ENCODE measurements around the gene DEK.

DEK gene

DNA sequence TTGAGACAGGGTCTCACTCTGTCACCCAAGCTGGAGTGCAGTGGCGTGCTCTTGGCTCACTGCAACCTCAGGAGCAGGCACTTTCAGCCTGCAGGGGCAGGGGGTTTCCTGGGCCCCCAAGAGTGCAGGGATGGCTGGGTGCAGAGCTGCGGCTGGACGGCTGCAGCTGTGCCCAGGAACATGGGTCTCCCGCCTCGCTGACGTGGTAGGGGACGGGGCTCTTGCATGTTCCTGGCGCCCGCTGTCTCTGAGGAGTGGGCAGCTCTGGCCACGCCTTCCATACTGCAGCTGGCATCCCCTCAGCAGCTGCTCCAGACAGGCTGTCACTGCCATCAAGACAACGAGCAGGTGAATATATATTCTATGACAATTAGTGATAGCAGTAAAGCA lies 2.2 kb upstream of the DEK start:
- no peak for DNase-seq (ENCODE audit: extremely low read depth in 1 of 2, low read depth in 1 of 2)

DNA sequence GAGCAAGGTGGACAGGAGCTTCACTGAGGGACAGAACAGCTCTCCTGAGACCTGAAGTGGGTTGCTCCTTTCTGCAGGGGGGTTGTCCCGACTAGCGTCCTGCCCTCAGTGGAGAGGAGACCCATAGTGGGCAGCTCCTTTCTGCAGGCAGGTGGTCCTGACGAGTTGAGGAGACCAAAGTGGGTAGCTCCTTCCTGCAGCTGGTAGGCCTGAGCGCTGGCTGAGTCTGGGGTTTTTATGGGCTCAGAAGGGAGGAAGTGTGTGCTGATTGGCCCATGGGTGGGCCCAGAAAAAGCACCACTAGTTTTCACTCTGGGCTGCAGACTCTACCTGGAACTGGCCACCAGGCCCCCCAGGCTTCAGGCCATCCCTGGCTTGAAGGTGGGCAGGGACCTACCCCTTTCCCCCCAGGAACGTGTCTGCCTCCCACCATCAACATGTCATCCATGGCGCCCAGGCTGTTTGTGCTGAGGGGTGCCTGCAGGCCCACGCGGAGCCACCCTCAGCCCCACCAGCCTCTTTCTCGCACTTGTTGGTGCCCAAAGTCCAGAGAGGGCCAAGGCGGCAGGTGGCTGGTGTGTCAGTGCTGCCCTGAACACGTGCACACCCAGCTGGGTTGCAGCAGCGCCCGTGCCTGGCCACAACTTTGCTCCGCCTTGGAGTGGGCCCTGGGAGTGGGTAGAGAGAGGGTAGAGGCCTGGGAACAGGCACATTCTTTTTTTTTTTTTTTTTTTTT lies 1.6 kb upstream of the DEK start:
- DNase-seq (ENCODE audit: extremely low read depth in 1 of 2, low read depth in 1 of 2) = no peak

DNA sequence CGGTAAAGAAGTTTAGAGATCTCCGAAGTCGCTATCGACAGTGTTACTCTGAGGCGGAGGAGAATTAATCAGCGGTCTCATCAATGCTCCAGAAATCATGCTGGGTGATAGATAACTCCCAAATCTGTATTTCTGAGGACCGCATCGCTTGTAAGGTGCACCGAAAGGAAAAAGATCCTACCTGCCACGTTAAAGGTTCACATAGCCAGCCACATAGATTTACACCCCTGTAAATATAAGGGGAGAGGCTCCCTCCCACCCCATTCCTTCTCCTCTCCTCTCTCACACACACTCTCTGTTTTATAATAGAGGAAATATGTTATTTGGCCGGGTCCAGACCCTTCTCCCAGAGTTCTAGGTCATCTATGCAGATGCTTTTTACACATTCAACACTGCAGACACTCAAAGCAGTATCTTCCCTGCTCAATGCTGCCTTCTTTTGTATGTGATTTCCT lies 620 bp upstream of the DEK start:
- no peak for DNase-seq (ENCODE audit: extremely low read depth in 1 of 2, low read depth in 1 of 2)

DNA sequence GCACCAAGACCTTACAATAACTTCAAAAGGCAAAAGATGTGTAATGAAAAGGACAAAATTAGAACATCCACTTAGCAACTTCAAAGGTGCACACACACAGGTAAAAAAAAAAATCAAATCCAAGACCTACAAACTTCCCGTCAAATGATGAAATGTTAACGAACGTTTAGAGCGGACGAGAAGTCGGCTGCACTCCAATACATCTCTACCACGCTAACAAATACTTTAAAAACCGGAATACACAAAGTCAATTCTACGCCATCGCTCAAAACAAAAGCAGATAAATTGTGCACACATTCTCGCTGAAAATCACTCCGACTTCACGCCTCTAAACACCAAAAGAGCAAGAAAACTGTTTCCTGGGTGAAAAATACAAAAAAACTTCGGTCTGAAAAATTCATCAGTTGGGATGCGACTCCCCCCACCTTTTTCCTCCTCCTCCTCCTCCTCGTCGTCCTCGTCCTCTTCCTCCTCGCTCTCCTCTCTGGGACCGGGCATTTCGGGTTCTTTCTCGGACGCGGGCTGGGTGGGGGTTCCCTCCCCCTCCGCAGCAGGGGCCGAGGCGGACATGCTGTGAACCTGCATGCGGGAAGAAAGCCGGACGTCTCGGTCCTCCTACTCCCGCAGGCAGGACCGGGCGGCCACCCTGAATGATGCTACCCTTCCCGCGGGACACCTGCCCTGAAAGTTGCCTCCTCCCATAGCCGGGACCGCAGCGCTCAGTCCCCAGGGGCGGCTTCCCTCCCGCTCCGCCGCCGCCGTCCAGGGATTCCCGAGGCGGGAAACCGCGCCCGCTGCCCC lies 712 bp downstream of the DEK start:
- DNase-seq (ENCODE audit: extremely low read depth in 1 of 2, low read depth in 1 of 2) = no peak

DNA sequence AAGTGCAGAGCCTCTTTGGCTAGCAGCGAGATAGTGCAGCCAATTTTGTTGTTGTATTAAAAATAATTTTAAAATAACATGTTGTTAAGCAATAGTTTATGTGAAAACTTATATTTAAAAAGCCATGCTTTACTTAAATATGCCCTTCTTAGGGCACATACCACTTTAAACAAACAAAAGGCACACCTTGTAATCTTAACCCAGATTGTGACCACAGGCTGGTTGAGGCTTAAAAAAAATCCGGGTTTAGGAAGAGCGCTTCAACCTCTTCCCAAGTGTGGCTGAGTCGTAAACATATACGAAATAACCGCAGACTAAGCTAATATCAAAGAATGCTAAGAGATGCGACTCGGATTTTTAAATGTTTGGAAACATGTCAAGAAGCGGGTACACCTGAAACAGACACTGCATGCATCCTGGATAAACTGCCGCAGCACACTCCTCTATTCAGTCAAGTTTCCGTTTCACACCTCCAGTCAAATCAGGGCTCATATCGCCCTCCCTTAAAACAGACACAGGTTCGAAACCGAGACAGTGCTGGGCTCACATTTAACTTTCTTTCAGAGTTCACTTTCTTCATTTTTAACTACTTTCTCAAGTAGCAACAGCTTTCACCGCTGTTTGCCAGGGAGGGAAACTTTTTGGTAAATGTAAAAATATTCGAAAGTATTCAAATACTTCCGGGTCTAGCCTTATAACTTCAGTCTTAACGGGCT lies 1.5 kb downstream of the DEK start:
- DNase-seq (ENCODE audit: extremely low read depth in 1 of 2, low read depth in 1 of 2) = peak in 1 of 2 donors; percentile 40

DNA sequence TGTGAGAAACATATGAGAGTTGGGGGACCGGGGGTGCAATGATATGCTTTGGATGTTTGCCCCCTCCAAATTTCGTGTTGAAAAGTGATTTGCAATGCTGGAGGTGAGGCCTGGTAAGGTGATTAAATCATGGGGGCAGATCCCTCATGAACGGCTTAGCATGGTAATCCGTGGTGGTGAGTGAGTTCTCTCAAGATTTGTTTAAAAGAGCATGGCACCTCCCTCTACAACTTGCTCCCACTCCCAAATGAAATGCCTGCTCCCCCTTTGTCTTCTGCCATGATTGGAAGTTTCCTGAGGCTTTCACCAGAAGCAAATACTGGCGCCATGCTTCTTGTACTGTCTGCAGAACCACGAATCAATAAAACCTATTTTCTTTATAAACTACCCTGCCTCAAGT lies 2.5 kb downstream of the DEK start:
- DNase-seq (ENCODE audit: extremely low read depth in 1 of 2, low read depth in 1 of 2) = no peak

DNA sequence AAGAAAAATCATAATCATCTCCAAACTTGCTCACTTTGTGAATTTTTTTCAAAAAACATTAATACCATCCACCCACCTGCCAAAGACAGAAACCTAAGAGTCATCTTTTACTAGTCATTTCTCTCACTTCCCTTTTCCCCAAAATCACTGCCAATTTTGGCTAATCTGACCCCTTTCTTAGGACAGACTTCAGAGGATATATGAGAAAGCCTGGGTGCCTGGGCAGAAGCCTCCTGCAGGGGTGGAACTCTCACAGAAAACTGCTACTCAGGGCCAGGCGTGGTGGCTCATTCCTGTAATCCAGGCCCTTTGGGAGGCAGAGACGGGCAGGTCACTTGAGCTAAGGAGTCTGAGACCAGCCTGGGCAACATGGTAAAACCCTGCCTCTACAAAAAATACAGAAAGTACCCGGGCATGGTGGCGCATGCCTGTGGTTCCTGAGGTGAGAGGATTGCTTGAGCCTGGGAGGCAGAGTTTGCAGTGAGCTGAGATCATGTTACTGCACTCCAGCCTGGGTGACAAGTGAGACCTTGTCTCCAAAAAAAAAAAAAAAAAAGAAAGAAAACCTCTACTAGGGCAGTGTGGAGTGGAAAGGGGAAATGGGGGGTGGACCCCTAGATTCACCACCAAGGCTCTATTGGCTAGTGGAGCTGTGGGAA lies 3.8 kb downstream of the DEK start:
- DNase-seq (ENCODE audit: extremely low read depth in 1 of 2, low read depth in 1 of 2) = peak in 1 of 2 donors; percentile 35

DNA sequence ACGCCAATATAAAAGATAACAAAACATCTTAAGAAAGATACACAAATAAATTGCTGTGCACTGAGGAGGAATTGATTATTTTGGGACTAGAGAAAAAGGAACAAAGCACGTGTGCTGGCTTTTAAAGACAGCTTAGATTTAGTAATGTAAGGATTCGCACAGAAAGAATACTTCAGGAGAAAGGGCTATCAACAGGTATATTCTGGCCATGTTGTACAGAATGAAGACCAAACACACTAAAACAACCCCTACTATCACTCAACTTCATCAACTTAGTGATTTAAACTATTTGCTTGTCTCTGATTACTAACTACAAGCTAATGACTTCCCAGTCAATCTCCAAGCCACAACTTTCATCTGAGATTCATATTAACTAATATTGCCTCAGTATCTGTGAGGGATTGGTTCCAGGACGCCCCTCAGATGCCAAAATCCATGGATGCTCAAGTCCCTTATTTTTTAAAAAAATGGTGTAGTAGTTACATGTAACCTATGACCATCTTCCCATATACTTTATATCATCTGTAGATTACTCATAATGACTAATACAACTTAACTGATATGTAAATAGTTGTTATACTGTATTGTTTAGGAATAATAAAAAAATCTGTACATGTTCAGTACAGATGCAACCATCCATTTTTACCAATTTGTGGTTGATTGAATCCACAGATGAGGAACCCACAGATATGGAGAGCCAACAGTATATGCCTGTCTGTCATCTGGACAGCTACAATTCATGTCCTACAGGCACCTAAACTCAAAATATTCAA lies 4.5 kb downstream of the DEK start:
- DNase-seq (ENCODE audit: extremely low read depth in 1 of 2, low read depth in 1 of 2) = no peak

DNA sequence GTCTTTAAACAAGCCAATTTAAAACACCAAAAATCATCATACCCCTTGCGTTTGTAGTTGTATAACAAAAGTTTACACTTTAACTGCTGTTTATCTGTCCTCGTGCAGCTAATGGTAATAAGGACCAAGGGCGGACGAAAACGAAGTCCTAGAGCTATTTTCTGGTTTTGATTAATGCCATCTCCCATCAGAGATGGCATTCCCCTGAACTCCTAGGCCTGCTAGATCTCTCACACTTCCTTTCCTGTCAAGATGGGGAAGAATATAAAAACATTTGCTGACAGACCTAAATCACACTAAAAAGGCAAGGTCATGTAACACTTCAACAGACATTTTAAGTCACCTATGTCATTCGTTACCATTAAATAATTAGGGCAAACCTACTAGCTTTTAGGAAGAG lies 9.5 kb downstream of the DEK start:
- DNase-seq (ENCODE audit: extremely low read depth in 1 of 2, low read depth in 1 of 2) = no peak

DNA sequence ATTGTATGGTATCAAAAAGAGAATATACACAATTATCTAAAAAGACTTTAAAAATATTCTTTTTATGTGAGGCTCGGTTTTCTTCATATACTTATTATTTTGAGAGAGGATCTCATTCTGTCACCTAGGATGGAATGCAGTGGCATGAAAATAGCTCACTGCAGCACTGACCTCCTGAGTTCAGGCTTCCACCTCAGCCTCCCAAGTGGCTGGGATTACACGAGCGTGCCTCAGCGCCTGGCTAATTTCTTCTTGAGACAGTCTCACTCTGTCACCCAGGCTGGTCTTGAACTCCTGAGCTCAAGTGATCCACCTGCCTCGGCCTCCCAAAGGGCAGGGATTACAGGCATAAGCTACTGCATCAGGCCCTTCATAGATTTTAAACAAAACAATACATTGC lies 10.7 kb downstream of the DEK start:
- no peak for DNase-seq (ENCODE audit: extremely low read depth in 1 of 2, low read depth in 1 of 2)

DNA sequence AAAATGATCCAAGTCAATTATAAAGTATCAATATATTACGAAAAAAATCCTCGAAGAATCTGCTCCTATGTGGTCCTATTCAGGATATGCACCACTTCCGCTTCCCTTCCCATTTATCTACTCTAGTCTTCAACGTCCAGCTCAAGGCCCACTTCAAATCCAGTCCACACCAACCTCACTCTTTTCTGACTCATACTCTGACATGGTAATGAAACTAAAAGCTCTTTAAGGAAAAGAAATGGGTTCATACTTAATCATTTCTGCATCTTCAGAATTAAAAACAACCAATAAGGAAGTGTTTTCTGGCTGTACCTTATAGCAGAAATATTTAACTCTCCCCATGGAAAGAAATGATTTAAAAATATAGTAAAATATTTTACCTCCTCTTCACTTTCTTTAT lies 15.1 kb downstream of the DEK start:
- DNase-seq (ENCODE audit: extremely low read depth in 1 of 2, low read depth in 1 of 2) = no peak

DNA sequence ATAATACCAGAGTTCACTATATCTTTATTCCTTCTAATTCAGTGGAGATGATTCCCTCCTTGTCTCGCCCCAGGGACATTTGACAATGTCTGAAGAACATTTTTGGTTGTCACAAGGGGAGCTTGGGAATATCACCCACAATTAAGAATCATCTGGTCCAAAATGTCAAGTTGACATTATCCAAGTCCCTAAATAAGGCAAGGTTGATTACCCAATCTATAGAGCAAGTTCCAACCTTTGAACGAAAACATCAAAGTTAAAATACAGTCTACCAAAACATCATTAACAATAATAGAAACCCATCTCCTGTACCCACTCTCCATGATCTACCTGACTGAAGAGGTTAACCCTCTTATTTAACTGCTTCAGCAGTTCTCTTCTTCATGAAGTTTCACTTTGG lies 15.6 kb downstream of the DEK start:
- DNase-seq (ENCODE audit: extremely low read depth in 1 of 2, low read depth in 1 of 2) = no peak

DNA sequence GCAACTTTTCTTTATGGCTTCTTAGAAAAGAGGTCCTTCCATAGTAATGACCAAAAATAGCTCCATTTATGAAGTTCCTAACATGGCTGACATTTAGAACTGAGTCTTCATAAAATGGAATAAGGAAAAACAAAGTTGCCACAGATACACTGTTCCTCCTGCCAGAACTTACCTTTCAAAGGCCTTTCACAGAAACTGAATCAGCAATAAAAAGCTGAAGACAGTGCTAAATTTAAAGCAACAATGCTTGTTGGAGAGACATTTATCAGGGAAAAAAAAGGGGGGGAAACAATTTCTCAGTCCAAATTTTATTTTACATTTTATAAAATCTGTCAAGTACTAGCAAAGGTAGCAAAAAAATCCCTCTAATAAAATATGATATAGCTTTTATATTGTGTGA lies 17.3 kb downstream of the DEK start:
- no peak for DNase-seq (ENCODE audit: extremely low read depth in 1 of 2, low read depth in 1 of 2)

DNA sequence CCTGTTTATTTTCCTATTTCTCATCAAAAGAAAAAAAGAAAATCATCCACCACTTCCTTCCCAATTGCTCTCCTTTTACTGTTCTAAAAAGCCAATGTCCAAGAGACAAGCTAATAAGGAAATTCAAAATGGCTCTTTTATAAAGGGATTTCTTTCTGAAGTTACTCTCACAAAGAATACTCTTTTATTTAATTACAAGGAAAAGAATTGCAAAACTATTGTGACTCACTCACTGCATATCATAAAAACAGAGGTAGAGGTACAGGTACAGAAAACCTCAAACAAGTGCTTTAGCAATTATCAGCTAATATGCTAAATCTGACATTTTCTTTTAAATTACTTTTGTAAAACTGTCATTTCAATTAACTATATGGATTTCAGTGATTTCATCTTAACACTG lies 18.1 kb downstream of the DEK start:
- DNase-seq (ENCODE audit: extremely low read depth in 1 of 2, low read depth in 1 of 2) = no peak

DNA sequence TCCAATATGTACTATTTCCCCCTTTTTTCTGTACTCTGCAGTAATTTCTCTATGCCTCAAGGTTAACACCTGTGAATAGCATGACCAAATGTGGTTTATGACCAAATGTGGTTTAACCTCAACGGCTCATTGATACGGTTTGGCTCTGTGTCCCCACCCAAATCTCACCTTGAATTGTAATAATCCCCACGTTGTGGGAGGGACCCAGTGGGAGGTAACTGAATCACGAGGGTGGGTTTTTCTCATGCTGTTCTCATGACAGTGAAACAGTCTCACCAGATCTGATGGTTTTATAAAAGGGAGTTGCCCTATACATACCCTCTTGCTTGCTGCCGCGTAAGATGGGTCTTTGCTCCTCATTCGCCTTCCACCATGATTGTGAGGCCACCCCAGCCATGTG lies 18.7 kb downstream of the DEK start:
- peak in 1 of 2 donors; percentile 59 for DNase-seq (ENCODE audit: extremely low read depth in 1 of 2, low read depth in 1 of 2)

DNA sequence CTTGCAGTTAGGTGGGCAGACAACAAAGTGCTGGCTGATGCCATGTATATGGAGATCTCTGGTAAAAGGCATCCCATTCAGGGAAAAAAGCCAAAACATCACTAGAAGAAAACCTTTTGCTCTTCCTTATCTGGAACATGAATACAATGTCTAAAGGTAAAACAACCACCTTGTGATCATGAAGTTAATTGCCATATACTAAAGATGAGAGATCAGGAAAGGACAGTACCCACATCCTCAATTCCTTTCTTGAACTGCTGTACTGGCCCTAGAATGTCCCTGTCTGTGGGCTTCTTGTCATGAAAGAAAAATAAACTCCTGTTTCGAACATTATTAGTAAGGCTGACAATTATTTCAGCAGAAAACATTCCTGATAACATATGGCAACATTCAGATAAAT lies 19.3 kb downstream of the DEK start:
- no peak for DNase-seq (ENCODE audit: extremely low read depth in 1 of 2, low read depth in 1 of 2)

DNA sequence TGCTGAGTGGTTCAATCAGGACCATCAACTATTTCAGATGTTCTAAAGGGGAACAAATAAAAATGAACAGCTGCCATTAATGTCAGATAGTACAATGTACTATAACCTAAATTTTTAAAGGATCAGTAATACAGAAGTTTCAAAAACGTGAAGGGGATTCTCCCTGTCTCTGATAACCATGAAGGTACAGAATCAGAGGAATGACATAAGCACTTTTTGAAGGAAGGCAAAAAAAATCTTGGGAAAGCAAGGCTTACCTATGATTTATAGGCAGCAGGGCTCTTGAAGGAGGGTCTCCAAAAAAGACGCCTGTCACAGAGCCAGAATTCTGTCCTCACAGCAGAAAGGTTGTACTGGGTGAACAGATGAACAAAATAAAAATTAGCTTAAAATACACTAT lies 20.1 kb downstream of the DEK start:
- DNase-seq (ENCODE audit: extremely low read depth in 1 of 2, low read depth in 1 of 2) = no peak

DNA sequence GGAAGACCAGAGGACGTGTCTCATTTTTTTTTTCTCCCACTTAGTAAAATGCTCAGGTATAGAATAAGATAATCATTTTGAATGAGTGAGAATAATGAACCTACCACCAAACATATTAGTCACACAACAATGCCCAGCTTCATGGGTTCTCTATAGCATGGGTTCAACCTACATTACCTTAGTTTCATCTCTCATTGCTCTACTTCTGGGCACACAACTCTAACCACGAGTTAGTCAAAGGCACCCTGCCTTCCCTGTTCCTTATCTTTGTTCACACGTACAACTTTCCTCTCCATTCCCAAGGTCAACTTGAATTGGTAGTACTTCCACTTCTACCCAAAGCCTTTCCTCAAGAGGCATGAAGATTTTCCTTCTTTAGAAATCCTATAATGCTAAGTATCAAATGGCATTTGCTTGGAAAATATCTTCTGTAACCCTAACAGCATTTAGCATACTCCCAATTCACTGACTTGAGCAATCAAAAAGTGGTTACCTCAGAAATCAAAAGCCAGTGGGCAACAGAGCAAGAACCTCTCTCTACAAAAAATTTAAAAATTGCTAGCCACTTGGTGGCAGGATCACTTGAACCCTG lies 20.9 kb downstream of the DEK start:
- no peak for DNase-seq (ENCODE audit: extremely low read depth in 1 of 2, low read depth in 1 of 2)

DNA sequence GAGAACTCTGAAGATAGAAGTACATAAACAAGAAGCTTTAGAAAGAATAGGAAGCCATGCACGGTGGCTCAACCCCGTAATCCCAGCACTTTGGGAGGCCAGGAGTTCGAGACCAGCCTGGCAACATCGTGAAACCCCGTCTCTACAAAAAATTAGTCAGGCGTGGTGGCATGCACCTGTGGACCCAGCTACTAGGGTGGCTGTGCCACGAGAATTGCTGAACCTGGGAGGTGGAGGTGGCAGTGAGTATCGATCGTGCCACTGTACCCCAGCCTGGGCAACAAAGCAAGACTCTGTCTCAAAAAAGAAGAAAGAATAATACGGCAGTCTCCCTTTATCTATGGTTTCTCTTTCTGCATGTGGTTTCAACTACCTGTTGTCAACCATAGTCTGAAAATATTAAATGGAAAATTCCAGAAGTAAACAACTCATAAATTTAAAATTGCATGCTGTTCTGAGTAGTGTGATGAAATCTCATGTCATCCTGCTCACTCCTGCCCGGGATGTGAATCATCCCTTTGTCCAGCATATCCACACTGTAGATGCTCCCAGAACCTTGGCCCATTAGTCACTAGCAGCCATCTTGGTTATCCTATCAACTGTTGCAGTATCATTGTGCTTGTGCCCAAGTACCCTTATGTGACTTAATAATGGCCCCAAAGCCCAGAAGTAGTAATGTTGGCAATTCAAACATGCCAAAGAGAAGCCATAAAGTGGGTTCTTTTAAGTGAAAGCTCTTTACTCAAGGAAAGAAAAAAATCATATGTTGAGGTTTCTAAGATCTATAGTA lies 22.1 kb downstream of the DEK start:
- DNase-seq (ENCODE audit: extremely low read depth in 1 of 2, low read depth in 1 of 2) = no peak

Data from stimulated activated CD8-positive, alpha-beta memory T cell treated with anti-CD3 and anti-CD28 coated beads, Interleukin-7, amount 100 ng/mL, for 48 hours (primary cell).